Measurements from ENCODE around the gene HNRNPUL1.
"Not testable (repeated sequence)": the region's sequence is repeated elsewhere in the genome, so short reads cannot be mapped to it uniquely, and the experiment has no call there.

HNRNPUL1 gene

GRCh38 chr19:41330946-41331678 lies 66.9 kb downstream of the HNRNPUL1 start:
- Histone ChIP-seq H3K4me3 (ENCODE audit: low read length) (peak overlapping the region; percentile 36), H3K9me3 (ENCODE audit: insufficient read depth, low read depth, low read length) (no peaks in the 10 kb centered on the region), H3K9ac (ENCODE audit: low read depth, low read length) (no peak overlapping the region), H3K27ac (ENCODE audit: low read depth, low read length) (no peak overlapping the region), H3K4me1 (ENCODE audit: insufficient read depth, low read length) (peaks cover 17% of the 10 kb centered on the region), H3K27me3 (ENCODE audit: insufficient read depth, low read length) (no peaks in the 10 kb centered on the region), H3K36me3 (ENCODE audit: insufficient read depth, low read length) (peaks cover 2% of the 10 kb centered on the region; the same call in 1 of the 2 replicates)
- WGBS: 87% methylated on average over 46 of the region's 47 CpGs

GRCh38 chr19:41332000-41332399 lies 67.8 kb downstream of the HNRNPUL1 start:
- peaks cover 13% of the 10 kb centered on the region for H3K4me1 ChIP-seq (ENCODE audit: insufficient read depth, low read length)

GRCh38 chr19:41332468-41332867 lies 68.3 kb downstream of the HNRNPUL1 start:
- H3K36me3 ChIP-seq (ENCODE audit: insufficient read depth, low read length): peaks cover 2% of the 10 kb centered on the region; the same call in 1 of the 2 replicates
- no peaks in the 10 kb centered on the region for H3K27me3 ChIP-seq (ENCODE audit: insufficient read depth, low read length)
- over 99% methylated on average over 5 of the region's 5 CpGs for WGBS
- no peak overlapping the region for H3K4me3 ChIP-seq (ENCODE audit: low read length)
- peaks cover 9% of the 10 kb centered on the region; the same call in 1 of the 2 replicates for H3K4me1 ChIP-seq (ENCODE audit: insufficient read depth, low read length)
- no peak overlapping the region for H3K27ac ChIP-seq (ENCODE audit: low read depth, low read length)
- H3K9ac ChIP-seq (ENCODE audit: low read depth, low read length): no peak overlapping the region
- no peaks in the 10 kb centered on the region for H3K9me3 ChIP-seq (ENCODE audit: insufficient read depth, low read depth, low read length)

More at GRCh38 chr19:41332000-41332399, 67.8 kb downstream of the HNRNPUL1 start:
- no peaks in the 10 kb centered on the region for H3K9me3 ChIP-seq (ENCODE audit: insufficient read depth, low read depth, low read length)
- H3K27me3 ChIP-seq (ENCODE audit: insufficient read depth, low read length): no peaks in the 10 kb centered on the region
- WGBS: 91% methylated on average over 16 of the region's 16 CpGs
- H3K9ac ChIP-seq (ENCODE audit: low read depth, low read length): no peak overlapping the region
- peaks cover 2% of the 10 kb centered on the region; the same call in 1 of the 2 replicates for H3K36me3 ChIP-seq (ENCODE audit: insufficient read depth, low read length)
- H3K4me3 ChIP-seq (ENCODE audit: low read length): no peak overlapping the region
- no peak overlapping the region for H3K27ac ChIP-seq (ENCODE audit: low read depth, low read length)

- no peak overlapping the region for H3K9ac ChIP-seq (ENCODE audit: low read depth, low read length)
- WGBS: 91% methylated on average over 5 of the region's 5 CpGs
- H3K36me3 ChIP-seq (ENCODE audit: insufficient read depth, low read length): peaks cover 2% of the 10 kb centered on the region; the same call in 1 of the 2 replicates
- H3K27ac ChIP-seq (ENCODE audit: low read depth, low read length): no peak overlapping the region
- H3K4me1 ChIP-seq (ENCODE audit: insufficient read depth, low read length): no peaks in the 10 kb centered on the region
- H3K9me3 ChIP-seq (ENCODE audit: insufficient read depth, low read depth, low read length): no peaks in the 10 kb centered on the region
- H3K4me3 ChIP-seq (ENCODE audit: low read length): no peak overlapping the region
- H3K27me3 ChIP-seq (ENCODE audit: insufficient read depth, low read length): no peaks in the 10 kb centered on the region
These were observed 70.6 kb downstream of the HNRNPUL1 start for GRCh38 chr19:41334793-41335192.

GRCh38 chr19:41335467-41335866 lies 71.3 kb downstream of the HNRNPUL1 start:
- no peaks in the 10 kb centered on the region for H3K4me1 ChIP-seq (ENCODE audit: insufficient read depth, low read length)
- H3K4me3 ChIP-seq (ENCODE audit: low read length): no peak overlapping the region
- H3K9me3 ChIP-seq (ENCODE audit: insufficient read depth, low read depth, low read length): no peaks in the 10 kb centered on the region
- no peaks in the 10 kb centered on the region for H3K27me3 ChIP-seq (ENCODE audit: insufficient read depth, low read length)
- 93% methylated on average over 10 of the region's 10 CpGs for WGBS
- no peak overlapping the region for H3K9ac ChIP-seq (ENCODE audit: low read depth, low read length)
- H3K36me3 ChIP-seq (ENCODE audit: insufficient read depth, low read length): peaks cover 3% of the 10 kb centered on the region; the same call in 1 of the 2 replicates
- no peak overlapping the region for H3K27ac ChIP-seq (ENCODE audit: low read depth, low read length)

- Histone ChIP-seq H3K9me3 (ENCODE audit: insufficient read depth, low read depth, low read length) (no peaks in the 10 kb centered on the region), H3K36me3 (ENCODE audit: insufficient read depth, low read length) (peaks cover 10% of the 10 kb centered on the region; the same call in 1 of the 2 replicates), H3K27me3 (ENCODE audit: insufficient read depth, low read length) (no peaks in the 10 kb centered on the region), H3K4me1 (ENCODE audit: insufficient read depth, low read length) (no peaks in the 10 kb centered on the region), H3K9ac (ENCODE audit: low read depth, low read length) (no peak overlapping the region), H3K27ac (ENCODE audit: low read depth, low read length) (no peak overlapping the region), H3K4me3 (ENCODE audit: low read length) (no peak overlapping the region)
- 83% methylated on average over 5 of the region's 5 CpGs for WGBS
These were observed 75.8 kb downstream of the HNRNPUL1 start for GRCh38 chr19:41339936-41340335.

GRCh38 chr19:41341669-41342490 lies 77.7 kb downstream of the HNRNPUL1 start:
- WGBS: 94% methylated on average over 19 of the region's 20 CpGs

GRCh38 chr19:41344162-41344561 lies 80.0 kb downstream of the HNRNPUL1 start:
- no peaks in the 10 kb centered on the region for H3K27me3 ChIP-seq (ENCODE audit: insufficient read depth, low read length)
- H3K9me3 ChIP-seq (ENCODE audit: insufficient read depth, low read depth, low read length): no peaks in the 10 kb centered on the region
- H3K4me1 ChIP-seq (ENCODE audit: insufficient read depth, low read length): no peaks in the 10 kb centered on the region
- WGBS: 94% methylated on average over 2 of the region's 2 CpGs
- no peak overlapping the region for H3K4me3 ChIP-seq (ENCODE audit: low read length)
- H3K9ac ChIP-seq (ENCODE audit: low read depth, low read length): no peak overlapping the region
- H3K36me3 ChIP-seq (ENCODE audit: insufficient read depth, low read length): peaks cover 16% of the 10 kb centered on the region; the same call in 1 of the 2 replicates
- no peak overlapping the region for H3K27ac ChIP-seq (ENCODE audit: low read depth, low read length)

More at GRCh38 chr19:41341669-41342490, 77.7 kb downstream of the HNRNPUL1 start:
- H3K27ac ChIP-seq (ENCODE audit: low read depth, low read length): no peak overlapping the region
- H3K4me3 ChIP-seq (ENCODE audit: low read length): no peak overlapping the region
- no peaks in the 10 kb centered on the region for H3K9me3 ChIP-seq (ENCODE audit: insufficient read depth, low read depth, low read length)
- H3K4me1 ChIP-seq (ENCODE audit: insufficient read depth, low read length): no peaks in the 10 kb centered on the region
- peaks cover 12% of the 10 kb centered on the region; the same call in 1 of the 2 replicates for H3K36me3 ChIP-seq (ENCODE audit: insufficient read depth, low read length)
- no peak overlapping the region for H3K9ac ChIP-seq (ENCODE audit: low read depth, low read length)
- no peaks in the 10 kb centered on the region for H3K27me3 ChIP-seq (ENCODE audit: insufficient read depth, low read length)

- H3K4me3 ChIP-seq (ENCODE audit: low read length); H3K4me1 ChIP-seq (ENCODE audit: insufficient read depth, low read length); H3K27ac ChIP-seq (ENCODE audit: low read depth, low read length); H3K9ac ChIP-seq (ENCODE audit: low read depth, low read length); H3K9me3 ChIP-seq (ENCODE audit: insufficient read depth, low read depth, low read length): not testable (repeated sequence)
- H3K27me3 ChIP-seq (ENCODE audit: insufficient read depth, low read length): peaks cover 24% of the 10 kb centered on the region
- peaks cover 11% of the 10 kb centered on the region; the same call in 1 of the 2 replicates for H3K36me3 ChIP-seq (ENCODE audit: insufficient read depth, low read length)
- WGBS: 96% methylated on average over 9 of the region's 9 CpGs
These were observed 82.7 kb downstream of the HNRNPUL1 start for GRCh38 chr19:41346916-41347315.

- H3K36me3 ChIP-seq (ENCODE audit: insufficient read depth, low read length): peaks cover 6% of the 10 kb centered on the region; the same call in 1 of the 2 replicates
- peaks cover 40% of the 10 kb centered on the region for H3K27me3 ChIP-seq (ENCODE audit: insufficient read depth, low read length)
- 8% methylated on average over 21 of the region's 22 CpGs for WGBS
- H3K9ac ChIP-seq (ENCODE audit: low read depth, low read length): no peak overlapping the region
- H3K4me3 ChIP-seq (ENCODE audit: low read length): peak overlapping the region; percentile 65
- H3K9me3 ChIP-seq (ENCODE audit: insufficient read depth, low read depth, low read length): no peaks in the 10 kb centered on the region
- H3K27ac ChIP-seq (ENCODE audit: low read depth, low read length): no peak overlapping the region
- 0 out of 2 replicates have a peak, but pooled peaks cover 4% of the 10 kb centered on the region for H3K4me1 ChIP-seq (ENCODE audit: insufficient read depth, low read length)
These were observed 86.7 kb downstream of the HNRNPUL1 start for GRCh38 chr19:41350735-41351338.

Measured in HUES64 (cell line).